H1 (cell line): ENCODE measurements around the gene C20orf202. TPM values are rescaled to one million over a fixed set of nuclear protein-coding genes. Genes with fewer than 3 reads are reported as not detected.

Experiments used
- CTCF ChIA-PET: fragments of 300-600 bp; sonication (Branson Sonifier 250); formaldehyde crosslinking; loops from one replicate; lab custom pipeline; 2021; ENCODE audit not compliant: partially characterized antibody; lab: Charles Lee
- POLR2A ChIA-PET: fragments of 300-600 bp; sonication (Branson Sonifier 250); formaldehyde crosslinking; loops from one replicate; lab custom pipeline; 2021; ENCODE audit warnings: inconsistent platforms; ENCODE audit not compliant: partially characterized antibody; lab: Charles Lee
- DNase-seq, 2 experiments: peaks; one replicate each; pipeline versions ENCODE4 v3.0.0 to v3.0.0-alpha.2; 2010 to 2022; ENCODE audit warnings: low spot score in 2 of 2, low read depth in 1 of 2, mixed read lengths in 1 of 2
- FAIRE-seq: peaks from 2 replicates; lab custom pipeline; 2011; peaks lifted over from hg19 to GRCh38; lab: Jason Lieb, UNC
- H2AFZ ChIP-seq: 2 replicates; pipeline ENCODE4 v1.8.1; 2012; ENCODE audit warnings: low read length, inconsistent platforms
- H2AK5ac ChIP-seq: 2 replicates; pipeline ENCODE4 v1.6.1; 2013; ENCODE audit warnings: low read depth, low read length
- H2BK120ac ChIP-seq: replicated peaks from 2 replicates; pipeline ENCODE3; 2013; ENCODE audit warnings: low read depth, low read length, inconsistent platforms
- H2BK12ac ChIP-seq: 2 replicates; pipeline ENCODE4 v1.6.1; 2013; ENCODE audit warnings: low read depth, low read length
- H2BK15ac ChIP-seq: 2 replicates; pipeline ENCODE4 v1.6.1; 2013; ENCODE audit warnings: low read length
- H2BK20ac ChIP-seq: 2 replicates; pipeline ENCODE4 v1.6.1; 2013; ENCODE audit warnings: low read length
- H2BK5ac ChIP-seq: 2 replicates; pipeline ENCODE4 v1.6.1; 2013; ENCODE audit warnings: low read depth, low read length
- H3K14ac ChIP-seq: 2 replicates; pipeline ENCODE4 v1.6.1; 2013; ENCODE audit warnings: inconsistent platforms; ENCODE audit not compliant: insufficient read length
- H3K18ac ChIP-seq: 2 replicates; pipeline ENCODE4 v1.6.1; 2013; ENCODE audit warnings: low read length; ENCODE audit errors: extremely low read depth
- H3K23ac ChIP-seq: 2 replicates; pipeline ENCODE4 v1.6.1; 2013; ENCODE audit warnings: inconsistent platforms; ENCODE audit not compliant: insufficient read length
- H3K23me2 ChIP-seq: 2 replicates; pipeline ENCODE4 v1.6.1; 2013; ENCODE audit warnings: low read depth, low read length
- H3K27ac ChIP-seq: 2 replicates; pipeline ENCODE4 v1.6.1; 2011; ENCODE audit warnings: low read depth, low read length, inconsistent platforms
- H3K27me3 ChIP-seq, 4 experiments: replicated peaks in 1 of 4; 1 replicate in 1 of 4; 2 replicates in 3 of 4; pipeline versions ENCODE4 v1.6.1 to v1.8.1; 2011 to 2013; ENCODE audit warnings: low read length in 3 of 4, mild to moderate bottlenecking in 3 of 4, inconsistent platforms in 2 of 4, mixed read lengths in 2 of 4, moderate library complexity in 1 of 4; ENCODE audit not compliant: control insufficient read depth in 3 of 4, insufficient read depth in 3 of 4; ENCODE audit errors: extremely low read depth in 1 of 4
- H3K36me3 ChIP-seq, 4 experiments: 2 replicates each; pipeline versions ENCODE4 v1.6.1 to v1.8.1; 2011 to 2013; ENCODE audit warnings: mild to moderate bottlenecking in 4 of 4, low read length in 3 of 4, moderate library complexity in 2 of 4, control low read depth in 1 of 4, inconsistent platforms in 1 of 4; ENCODE audit not compliant: insufficient read depth in 4 of 4, control insufficient read depth in 2 of 4
- H3K4ac ChIP-seq: replicated peaks from 2 replicates; pipeline ENCODE3; 2013; ENCODE audit warnings: low read length, low read depth, mixed read lengths, inconsistent platforms; ENCODE audit not compliant: insufficient read length
- H3K4me1 ChIP-seq, 4 experiments: replicated peaks in 1 of 4; 1 replicate in 1 of 4; 2 replicates in 3 of 4; pipeline versions ENCODE4 v1.6.1 to v1.8.1; 2011 to 2013; ENCODE audit warnings: low read length in 3 of 4, inconsistent platforms in 2 of 4, mixed read lengths in 1 of 4; ENCODE audit not compliant: insufficient read depth in 4 of 4, control insufficient read depth in 3 of 4
- H3K4me2 ChIP-seq, 2 experiments: 2 replicates each; pipeline versions ENCODE4 v1.6.1 to v1.8.1; 2011 to 2013; ENCODE audit warnings: low read depth in 2 of 2, low read length in 2 of 2, control low read depth in 1 of 2, inconsistent platforms in 1 of 2, mild to moderate bottlenecking in 1 of 2; ENCODE audit not compliant: insufficient read depth in 1 of 2
- H3K4me3 ChIP-seq, 4 experiments: fragments of 200-600, 300-600 bp in 1 of 4; sonication (generic), shearing (Covaris generic), sonication (Bioruptor Twin) in 1 of 4; 2 replicates each; pipeline versions ENCODE4 v1.5.1 to v1.8.1; 2011 to 2016; ENCODE audit warnings: low read length in 4 of 4, low read depth in 3 of 4, control low read depth in 2 of 4, inconsistent platforms in 2 of 4, mild to moderate bottlenecking in 2 of 4, mixed read lengths in 1 of 4, moderate library complexity in 1 of 4; ENCODE audit not compliant: insufficient read depth in 2 of 4; ENCODE audit errors: extremely low read depth in 1 of 4
- H3K56ac ChIP-seq: replicated peaks from 2 replicates; pipeline ENCODE3; 2013; ENCODE audit warnings: low read depth, mild to moderate bottlenecking, mixed read lengths, low read length, inconsistent platforms; ENCODE audit not compliant: insufficient read length
- H3K79me1 ChIP-seq: 2 replicates; pipeline ENCODE4 v1.6.1; 2013; ENCODE audit warnings: low read depth, low read length, control low read depth
- H3K79me2 ChIP-seq, 2 experiments: 2 replicates each; pipeline versions ENCODE4 v1.6.1 to v1.8.1; 2012 to 2013; ENCODE audit warnings: low read length in 2 of 2, mild to moderate bottlenecking in 2 of 2, inconsistent platforms in 1 of 2; ENCODE audit not compliant: insufficient read depth in 2 of 2, control insufficient read depth in 1 of 2
- H3K9ac ChIP-seq, 4 experiments: replicated peaks in 1 of 4; 1 replicate in 1 of 4; 2 replicates in 3 of 4; pipeline versions ENCODE4 v1.6.1 to v1.8.1; 2011 to 2013; ENCODE audit warnings: low read depth in 3 of 4, low read length in 3 of 4, control low read depth in 2 of 4, mild to moderate bottlenecking in 2 of 4, moderate library complexity in 2 of 4, inconsistent platforms in 1 of 4; ENCODE audit errors: extremely low read depth in 1 of 4
- H3K9me3 ChIP-seq, 2 experiments: 2 replicates each; pipeline versions ENCODE4 v1.6.1 to v1.8.1; 2012 to 2013; ENCODE audit warnings: mild to moderate bottlenecking in 2 of 2, moderate library complexity in 2 of 2, control low read depth in 1 of 2, inconsistent platforms in 1 of 2, low read depth in 1 of 2, low read length in 1 of 2, mixed read lengths in 1 of 2; ENCODE audit not compliant: insufficient read depth in 2 of 2
- H4K20me1 ChIP-seq, 2 experiments: replicated peaks in 1 of 2; 2 replicates each; pipeline versions ENCODE3 to v1.8.1; 2011 to 2013; ENCODE audit warnings: inconsistent platforms in 2 of 2, low read length in 2 of 2, mild to moderate bottlenecking in 1 of 2; ENCODE audit not compliant: insufficient read depth in 2 of 2, control insufficient read depth in 1 of 2
- H4K5ac ChIP-seq: 2 replicates; pipeline ENCODE4 v1.6.1; 2013; ENCODE audit warnings: low read length, low read depth, mixed read lengths, inconsistent platforms; ENCODE audit not compliant: insufficient read length
- H4K8ac ChIP-seq: 2 replicates; pipeline ENCODE4 v1.8.0; 2013; ENCODE audit warnings: mild to moderate bottlenecking, moderate library complexity, low read length, inconsistent platforms; ENCODE audit not compliant: insufficient read depth; ENCODE audit errors: extremely low read depth
- H4K91ac ChIP-seq: replicated peaks from 2 replicates; pipeline ENCODE3; 2013; ENCODE audit warnings: low read length, mixed read lengths, inconsistent platforms; ENCODE audit not compliant: insufficient read length
- CREB1 ChIP-seq: IDR thresholded peaks from 2 replicates; pipeline ENCODE4 v1.6.1; 2012; ENCODE audit warnings: inconsistent platforms
- SP1 ChIP-seq: IDR thresholded peaks from 2 replicates; pipeline ENCODE4 v1.6.1; 2011; ENCODE audit warnings: low read depth, low read length
- TBP ChIP-seq: IDR thresholded peaks from 2 replicates; pipeline ENCODE4 v1.6.1; 2011; ENCODE audit warnings: low read depth, low read length, improper control_type of control experiment
- TEAD4 ChIP-seq: IDR thresholded peaks from 2 replicates; pipeline ENCODE4 v1.6.1; 2012; ENCODE audit warnings: low read depth, low read length, inconsistent platforms, mixed read lengths
- WGBS, 2 experiments: shearing (Covaris generic) in 1 of 2; methylation state at CpG; one replicate each; pipeline versions ENCODE4 v1.1.6 to v1.1.7; 2013 to 2015; ENCODE audit warnings: low lambda C conversion rate in 2 of 2, mixed read lengths in 2 of 2, inconsistent platforms in 1 of 2, low coverage in 1 of 2, missing lambda C conversion rate in 1 of 2; ENCODE audit not compliant: insufficient replicate concordance in 2 of 2, insufficient coverage in 1 of 2, insufficient read length in 1 of 2; ENCODE audit errors: extremely low coverage in 1 of 2, missing lambda C conversion rate in 1 of 2; 5-methylcytosine and 5-hydroxymethylcytosine counted together
- polyA plus RNA-seq, 7 experiments: library from polyadenylated mRNA; depleted of rRNA in 3 of 7; stranded (reverse) in 5 of 7; unstranded in 2 of 7; fragments of >200 nt in 5 of 7; fragments of 200-250 nt in 2 of 7; gene quantifications; 1 replicate in 5 of 7; 2 replicates in 1 of 7; 4 replicates in 1 of 7; pipeline versions ENCODE4 v1.2.1 to v1.2.3, GENCODE V29; 2011 to 2013; ENCODE audit warnings: missing spikeins in 2 of 7, mixed read lengths in 2 of 7
- total RNA-seq: library from RNA; stranded (reverse); fragmentation: NEBNext Ultra II Directional; extraction: Animal tissue kit (Norgen Biotek cat#: 25700); gene quantifications from 2 replicates; pipeline ENCODE4 v1.2.1, GENCODE V29; 2021
- TF ChIP-seq, protein P1 (sequence below): IDR thresholded peaks from 2 replicates; pipeline ENCODE4 v1.6.1; 2012; ENCODE audit warnings: inconsistent platforms

Gene C20orf202
- total and polyA plus RNA-seq, 2 of the 8 experiments (the other 6 are each of a cell fraction or from before 2014, with no cell fraction given) = 0.12 TPM; not detected in 1

DNA sequence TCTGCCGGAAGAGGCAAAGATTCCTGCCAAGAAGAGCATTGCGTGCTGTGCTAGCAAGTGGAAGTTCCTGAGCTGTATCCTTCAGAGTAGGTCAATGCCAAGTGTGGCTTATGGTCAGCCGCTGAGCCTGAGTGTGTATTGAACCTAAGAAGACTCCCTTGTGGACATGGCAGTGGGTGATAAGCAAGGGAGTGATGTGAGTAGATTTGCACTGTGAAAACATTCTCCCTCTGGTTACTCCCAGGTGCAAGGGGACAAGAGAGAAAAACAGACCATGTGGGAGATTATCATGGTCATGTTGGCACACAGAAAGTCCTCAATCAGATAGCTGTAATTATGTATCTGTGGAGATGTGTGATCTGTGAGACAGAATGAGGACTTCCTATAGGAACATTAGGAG lies 12.4 kb upstream of the C20orf202 start:
- WGBS, 2 experiments = 90% methylated on average over 3 of the region's 3 CpGs; no CpG with 5 or more reads in 1 of the 2 experiments
- no peak overlapping the region for H2BK120ac ChIP-seq
- no peak overlapping the region for H2AFZ ChIP-seq
- CTCF ChIA-PET = interaction anchor here (0.6 to 3.7 kb wide), 5 partner anchors 14 to 234 kb away, joined by 3 to 16 read pairs (median 3); no protein-coding TSS in a partner anchor
- H3K79me2 ChIP-seq = no peaks in the 10 kb centered on the region
- no peaks in the 10 kb centered on the region for H3K9me3 ChIP-seq
- H4K5ac ChIP-seq = no peak overlapping the region
- no peak overlapping the region for H4K8ac ChIP-seq
- no peak overlapping the region for H3K14ac ChIP-seq
- no peak overlapping the region for H4K91ac ChIP-seq
- no peak overlapping the region for H3K27ac ChIP-seq
- TF ChIP-seq CREB1 (no peak), SP1 (no peak), TBP (no peak), TEAD4 (no peak)
- TF ChIP-seq, protein P1, sequence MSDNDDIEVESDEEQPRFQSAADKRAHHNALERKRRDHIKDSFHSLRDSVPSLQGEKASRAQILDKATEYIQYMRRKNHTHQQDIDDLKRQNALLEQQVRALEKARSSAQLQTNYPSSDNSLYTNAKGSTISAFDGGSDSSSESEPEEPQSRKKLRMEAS = no peak
- TF ChIP-seq, all 59 proteins: peak for 0
- Histone ChIP-seq H3K18ac (no peak overlapping the region), H3K36me3 (no peaks in the 10 kb centered on the region; a peak in 1 of 8 replicates), H3K4me3 (no peak overlapping the region), H2AK5ac (no peak overlapping the region), H3K79me1 (peaks cover 2% of the 10 kb centered on the region; the same call in 1 of the 2 replicates), H2BK20ac (no peak overlapping the region), H3K9ac (no peak overlapping the region), H3K23ac (no peak overlapping the region), H2BK12ac (no peak overlapping the region), H4K20me1 (peaks cover 0 to 3% of the 10 kb centered on the region in 2 experiments), H3K23me2 (peaks cover 5% of the 10 kb centered on the region; the same call in 1 of the 2 replicates), H2BK5ac (no peak overlapping the region), H2BK15ac (no peak overlapping the region), H3K27me3 (peaks cover 0 to 8% (median 6%) of the 10 kb centered on the region in 4 experiments; a peak in 3 of 7 replicates), H3K4me1 (peaks cover 0 to 7% (median 5%) of the 10 kb centered on the region in 4 experiments; a peak in 5 of 7 replicates), H3K4ac (no peak overlapping the region), H3K4me2 (no peak overlapping the region), H3K56ac (no peak overlapping the region)
- DNase-seq (no peak), FAIRE-seq (no peak)
- POLR2A ChIA-PET = interaction anchor here (2.4 kb wide), 1 partner anchor 9 kb away, joined by 9 read pairs; no protein-coding TSS in a partner anchor
